Fibroblast of the aortic adventitia (primary cell): Measurements from ENCODE around the gene ARHGAP21. TPM values are rescaled to one million over a fixed set of nuclear protein-coding genes. Genes with fewer than 3 reads are reported as not detected.

Experiments
- DNase-seq: peaks from one replicate; pipeline ENCODE4 v3.0.0-alpha.2; 2010; ENCODE audit warnings: low read depth
- H3K4me3 ChIP-seq: 2 replicates; pipeline ENCODE4 v1.5.1; 2011; ENCODE audit warnings: low read depth, mild to moderate bottlenecking, control low read depth, low read length, moderate library complexity
- total RNA-seq: library from RNA; depleted of rRNA; stranded (reverse); fragments of >200 nt; gene quantifications from 2 replicates; pipeline ENCODE4 v1.2.3, GENCODE V29; 2012; ENCODE audit warnings: low replicate concordance
- TF ChIP-seq, protein P1 (sequence below): IDR thresholded peaks from 2 replicates; pipeline ENCODE4 v1.5.1; 2011; ENCODE audit warnings: mild to moderate bottlenecking, low read length, control low read depth, inconsistent platforms; ENCODE audit not compliant: insufficient read depth

ARHGAP21 gene
- total RNA-seq, 1 donor, result 252 TPM

DNA sequence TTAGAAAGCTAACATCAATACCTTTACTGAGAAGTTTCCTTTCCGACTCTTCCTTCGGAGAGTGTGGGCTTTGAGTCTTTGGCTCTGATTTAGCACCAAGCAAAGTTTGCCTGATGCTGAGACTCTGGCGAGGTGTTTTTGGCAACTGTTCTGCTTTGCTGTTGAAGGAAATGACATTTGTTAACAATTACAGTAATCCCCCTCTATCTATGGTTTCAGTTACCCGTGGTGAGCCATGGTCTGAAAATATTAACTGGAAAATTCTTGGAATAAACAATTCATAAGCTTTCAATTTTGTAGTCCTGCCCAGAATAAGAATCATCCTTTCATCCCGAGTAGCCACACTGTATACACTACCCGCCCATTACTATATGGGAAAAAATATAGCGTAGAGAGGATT, 126.3 kb downstream of the ARHGAP21 start:
- DNase-seq, result no peak
- H3K4me3 ChIP-seq, result no peak overlapping the region
- TF ChIP-seq, protein P1, sequence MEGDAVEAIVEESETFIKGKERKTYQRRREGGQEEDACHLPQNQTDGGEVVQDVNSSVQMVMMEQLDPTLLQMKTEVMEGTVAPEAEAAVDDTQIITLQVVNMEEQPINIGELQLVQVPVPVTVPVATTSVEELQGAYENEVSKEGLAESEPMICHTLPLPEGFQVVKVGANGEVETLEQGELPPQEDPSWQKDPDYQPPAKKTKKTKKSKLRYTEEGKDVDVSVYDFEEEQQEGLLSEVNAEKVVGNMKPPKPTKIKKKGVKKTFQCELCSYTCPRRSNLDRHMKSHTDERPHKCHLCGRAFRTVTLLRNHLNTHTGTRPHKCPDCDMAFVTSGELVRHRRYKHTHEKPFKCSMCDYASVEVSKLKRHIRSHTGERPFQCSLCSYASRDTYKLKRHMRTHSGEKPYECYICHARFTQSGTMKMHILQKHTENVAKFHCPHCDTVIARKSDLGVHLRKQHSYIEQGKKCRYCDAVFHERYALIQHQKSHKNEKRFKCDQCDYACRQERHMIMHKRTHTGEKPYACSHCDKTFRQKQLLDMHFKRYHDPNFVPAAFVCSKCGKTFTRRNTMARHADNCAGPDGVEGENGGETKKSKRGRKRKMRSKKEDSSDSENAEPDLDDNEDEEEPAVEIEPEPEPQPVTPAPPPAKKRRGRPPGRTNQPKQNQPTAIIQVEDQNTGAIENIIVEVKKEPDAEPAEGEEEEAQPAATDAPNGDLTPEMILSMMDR, result no peak

DNA sequence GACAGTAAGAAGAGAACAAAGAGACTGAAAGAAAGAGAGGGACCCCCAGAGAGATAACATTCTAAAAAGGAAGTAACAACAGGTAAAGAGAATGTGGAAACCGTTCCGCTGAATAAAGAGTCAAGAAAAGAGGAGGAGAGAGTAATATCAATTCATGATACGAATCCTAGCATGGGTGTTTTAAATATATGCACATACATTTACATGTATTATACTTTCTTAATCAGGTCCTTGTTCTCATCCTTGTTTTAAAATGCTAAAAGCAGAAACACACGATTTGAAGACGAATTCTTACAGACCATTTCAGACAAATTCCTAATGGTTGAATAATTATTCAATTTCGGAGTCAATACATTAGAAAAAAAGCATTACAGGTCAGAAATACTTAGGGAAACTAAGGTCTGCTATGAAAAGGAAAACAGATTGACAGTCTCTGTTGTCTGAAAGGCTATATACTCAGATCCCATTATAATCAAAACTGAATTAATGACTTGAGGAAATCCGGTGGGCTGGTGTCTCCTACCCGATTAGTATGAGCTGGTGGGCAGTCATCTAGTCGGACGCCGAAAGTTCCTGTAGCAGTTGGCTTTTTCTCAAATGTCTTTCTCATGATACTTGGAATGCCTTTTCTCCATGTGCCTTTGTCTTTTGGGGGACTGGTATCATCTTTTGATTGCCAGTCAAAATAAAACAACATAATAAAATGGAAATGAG, 127.3 kb downstream of the ARHGAP21 start:
- TF ChIP-seq, protein P1, result no peak
- no peak for DNase-seq
- H3K4me3 ChIP-seq, result no peak overlapping the region

DNA sequence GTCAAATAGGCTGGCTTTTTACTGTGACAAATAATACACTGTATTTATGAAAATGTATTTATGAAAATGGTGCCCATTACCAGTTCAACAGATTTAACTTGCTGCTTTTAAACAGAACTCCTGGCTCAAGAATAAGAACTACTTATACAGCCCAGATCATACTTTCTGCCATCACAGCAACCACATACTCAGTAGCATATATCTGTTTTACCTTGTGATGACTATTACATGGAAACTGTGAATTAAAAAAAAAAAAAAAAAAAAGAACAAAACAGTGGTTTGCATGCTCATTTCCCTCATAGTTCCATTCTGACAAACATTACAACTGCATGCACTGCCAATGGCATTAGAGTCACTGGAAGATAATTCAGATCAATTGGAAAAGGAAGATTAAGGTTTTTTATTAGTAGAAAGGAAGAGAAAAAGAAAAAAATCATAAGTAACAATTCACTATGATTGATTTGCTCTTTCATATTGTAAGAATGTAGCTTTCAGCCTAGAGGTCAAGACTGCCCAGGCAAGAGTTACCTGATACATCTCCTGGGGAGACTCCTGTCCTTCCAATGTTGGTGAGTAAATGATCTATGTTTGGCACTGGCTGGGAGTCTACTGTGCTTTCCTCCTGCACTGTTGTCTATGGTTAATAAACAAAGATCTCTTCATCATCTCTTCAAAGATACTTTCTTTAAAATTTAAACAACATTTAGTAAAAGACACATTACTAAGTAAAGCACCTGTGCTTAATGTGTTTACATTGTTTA, 132.8 kb downstream of the ARHGAP21 start:
- no peak for DNase-seq
- TF ChIP-seq, protein P1, result no peak
- H3K4me3 ChIP-seq, result no peak overlapping the region

DNA sequence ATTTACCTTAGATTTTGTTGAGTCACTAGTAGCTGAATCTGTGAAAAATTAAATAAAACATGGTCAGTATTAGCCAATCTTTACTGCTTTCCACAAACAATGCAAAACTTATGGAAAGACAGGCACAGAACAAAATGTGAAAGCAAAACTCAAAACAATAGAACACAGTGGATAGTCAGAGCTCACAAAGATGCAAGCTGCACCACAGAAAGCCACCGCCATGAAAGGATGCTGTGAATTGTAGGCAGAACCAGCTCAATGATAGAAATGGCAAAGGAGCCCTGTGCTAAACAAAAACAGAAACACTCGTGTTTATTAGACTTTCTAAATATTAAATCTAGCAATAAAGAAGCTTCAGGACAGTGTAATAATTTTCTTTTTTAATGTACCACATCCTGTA, 134.4 kb downstream of the ARHGAP21 start:
- TF ChIP-seq, protein P1, result no peak
- no peak overlapping the region for H3K4me3 ChIP-seq
- no peak for DNase-seq

DNA sequence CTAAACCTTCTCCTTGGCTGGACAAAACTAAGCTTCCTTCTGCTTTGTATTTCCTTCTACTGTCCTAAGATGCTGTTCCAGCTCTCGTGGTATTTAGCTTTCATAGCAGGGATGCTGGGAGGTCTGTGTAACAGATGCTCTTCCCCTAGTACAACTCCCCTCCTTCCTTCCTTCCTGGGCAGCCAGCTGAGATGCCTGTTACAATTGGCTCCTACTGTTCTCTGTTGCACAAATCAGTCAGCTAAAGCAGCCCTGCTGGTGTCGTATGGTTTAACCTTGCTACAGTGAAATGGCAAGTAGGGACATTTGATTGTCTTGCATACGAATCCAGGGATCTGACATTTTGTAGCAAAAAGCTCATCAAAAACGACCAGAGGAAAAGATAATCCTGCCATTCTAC, 143.8 kb downstream of the ARHGAP21 start:
- TF ChIP-seq, protein P1, result no peak
- H3K4me3 ChIP-seq, result no peak overlapping the region
- DNase-seq, result no peak

DNA sequence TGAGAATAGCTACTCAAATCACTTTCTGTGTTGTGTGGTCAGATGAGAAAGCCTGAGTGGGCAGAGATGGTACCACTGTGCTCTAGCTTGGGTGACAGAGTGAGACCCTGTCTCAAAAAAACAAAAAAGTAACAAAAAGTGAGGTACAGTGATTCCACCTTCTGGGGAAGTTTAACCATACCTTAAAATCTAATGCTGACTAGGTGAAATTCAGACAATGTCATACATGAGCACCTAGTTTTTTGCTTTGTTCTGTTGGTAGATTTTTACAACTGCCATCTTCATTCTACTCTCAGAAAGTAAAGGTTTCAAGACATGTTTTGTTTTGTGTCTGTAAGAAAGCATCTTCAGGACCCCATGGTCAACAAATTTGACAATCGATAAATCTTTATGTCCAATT, 144.2 kb downstream of the ARHGAP21 start:
- H3K4me3 ChIP-seq, result no peak overlapping the region
- TF ChIP-seq, protein P1, result no peak
- no peak for DNase-seq
